GM21529 (cell line): ENCODE results near the gene KCNH5.

Experiments used
- ATAC-seq: cut with Tn5 transposase; IDR thresholded peaks from one replicate; pipeline ENCODE4 v1.9.1; 2021; ENCODE audit not compliant: unreplicated experiment

Gene KCNH5

GRCh38 chr14:62689733-62690132 is 355.5 kb downstream of the KCNH5 start:
- no peak for ATAC-seq

DNA sequence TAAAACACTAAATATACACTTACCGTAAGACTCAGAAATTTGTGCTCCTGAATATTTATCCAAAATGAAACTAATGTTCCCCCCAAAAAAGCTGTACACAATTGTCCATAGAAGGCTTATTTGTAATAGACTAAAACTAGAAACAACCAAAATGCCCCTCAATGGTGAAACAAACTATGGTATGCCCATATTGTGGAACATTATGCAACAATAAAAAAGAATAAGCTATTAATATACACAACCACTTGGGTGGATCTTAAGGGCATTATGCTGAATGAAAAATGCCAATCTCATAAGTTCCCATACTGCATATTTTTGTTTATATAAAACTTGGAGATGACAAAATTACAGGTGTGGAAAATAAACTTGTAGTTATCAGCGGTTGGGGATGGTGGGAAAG is 357.4 kb downstream of the KCNH5 start:
- no peak for ATAC-seq

GRCh38 chr14:62684376-62684775 is 360.9 kb downstream of the KCNH5 start:
- ATAC-seq, result no peak

GRCh38 chr14:62682208-62682607 is 363.1 kb downstream of the KCNH5 start:
- no peak for ATAC-seq

DNA sequence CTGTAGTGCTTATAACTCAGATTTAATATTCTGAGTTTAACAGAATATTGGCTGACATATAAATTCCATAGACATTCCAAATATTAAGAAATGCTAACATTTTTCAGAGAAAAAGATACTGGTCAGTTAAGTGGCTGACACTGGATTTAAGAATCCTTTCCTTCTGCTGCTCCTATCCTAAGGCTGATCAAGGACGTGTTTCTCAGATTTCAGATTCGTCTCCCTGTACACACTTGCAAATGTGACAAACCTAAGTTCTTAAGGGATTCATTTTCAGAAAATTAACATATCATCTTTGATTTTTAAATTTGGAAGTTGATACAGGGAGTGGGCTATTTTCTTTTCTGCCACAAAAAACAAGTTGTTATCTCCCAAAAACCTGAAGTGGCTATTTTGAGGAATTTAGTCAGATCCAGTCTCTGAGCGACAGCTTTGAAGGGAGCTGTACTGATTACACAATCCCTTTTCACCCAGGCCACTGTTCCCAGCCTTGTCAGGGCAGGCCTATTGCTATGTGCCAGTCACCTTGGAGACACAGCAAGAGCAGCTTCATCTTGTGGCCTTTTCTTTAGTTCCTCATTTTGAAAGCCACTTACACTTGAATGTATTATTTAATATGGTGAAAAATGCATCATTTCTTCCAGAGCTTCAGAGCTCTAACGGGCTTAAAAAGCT is 370.6 kb downstream of the KCNH5 start:
- ATAC-seq, result no peak

GRCh38 chr14:62673014-62673755 is 372.1 kb downstream of the KCNH5 start:
- no peak for ATAC-seq

DNA sequence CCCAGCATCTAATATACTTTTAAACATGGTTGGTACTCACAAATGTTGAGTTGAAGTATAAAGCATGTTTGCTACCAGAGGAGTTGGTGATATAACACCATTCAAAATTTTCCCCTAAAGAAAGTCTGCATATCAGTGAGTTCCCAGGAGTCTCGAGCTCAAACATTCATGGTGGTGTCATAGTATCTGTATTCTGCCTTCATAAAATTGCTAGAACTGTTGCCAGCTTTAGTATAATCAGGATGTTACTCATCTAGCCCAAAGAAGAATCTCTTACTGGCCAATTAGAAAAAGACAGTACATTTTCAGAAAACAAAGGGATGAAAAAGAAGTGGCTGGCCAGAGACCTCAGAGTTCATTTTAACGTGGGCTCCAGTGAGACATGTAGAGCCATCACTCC is 374.7 kb downstream of the KCNH5 start:
- ATAC-seq, result no peak

DNA sequence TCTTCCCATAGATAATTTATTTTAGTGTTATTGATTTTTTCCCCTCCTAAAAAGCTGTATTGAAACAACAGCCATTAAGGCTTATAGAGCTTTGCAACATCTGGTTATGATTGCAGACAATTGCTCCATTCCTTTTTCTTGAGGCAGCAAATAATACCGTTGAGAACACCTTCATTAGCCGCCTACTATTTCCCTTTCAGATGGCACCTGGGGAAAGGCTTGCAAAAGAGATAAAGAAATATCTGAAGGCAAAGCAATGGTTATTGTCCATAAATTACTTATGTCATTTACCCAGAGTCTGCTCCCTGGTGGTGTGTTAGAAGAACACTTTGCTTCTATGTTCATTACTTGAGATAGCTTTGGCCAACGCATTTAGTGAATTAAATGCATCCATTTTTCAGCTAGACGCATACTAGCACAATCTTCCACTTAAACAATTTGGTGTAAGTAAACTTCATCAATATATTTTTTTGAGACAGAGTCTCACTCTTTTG is 377.8 kb downstream of the KCNH5 start:
- ATAC-seq, result no peak

DNA sequence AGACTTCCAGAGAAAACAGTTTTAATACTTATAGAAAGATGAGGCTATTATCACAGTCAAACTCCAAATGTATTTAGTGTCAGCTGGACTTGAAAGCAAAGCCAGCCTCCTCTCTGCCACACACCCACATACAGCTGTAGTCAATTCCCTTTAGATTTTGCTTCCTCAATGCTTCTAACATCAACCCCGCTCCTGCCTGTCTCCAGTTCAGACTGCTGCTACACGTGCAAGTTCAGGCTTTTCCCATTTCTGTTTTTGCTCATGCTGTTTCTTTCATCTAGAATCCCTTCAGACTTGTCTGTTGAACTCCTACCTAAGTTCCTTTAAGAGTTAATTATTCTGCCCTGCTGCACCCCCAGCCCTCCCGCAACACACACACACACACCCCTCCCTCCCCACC is 380.0 kb downstream of the KCNH5 start:
- no peak for ATAC-seq

DNA sequence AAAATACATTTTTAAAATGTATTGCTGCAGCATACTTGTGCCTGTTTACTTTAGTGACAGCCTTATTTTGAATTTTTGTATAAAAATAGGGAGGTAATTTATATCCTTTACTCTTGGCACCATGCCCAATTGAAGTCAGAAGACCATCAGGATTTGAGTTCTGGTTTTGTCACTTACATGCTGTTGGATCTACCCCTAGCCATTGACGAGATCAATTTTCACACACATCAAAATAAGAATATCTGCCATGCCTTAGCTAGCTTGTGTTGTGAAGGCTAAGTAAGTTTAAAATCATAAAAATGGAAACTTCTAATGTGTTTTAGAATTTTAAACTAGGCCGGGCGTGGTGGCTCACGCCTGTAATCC is 381.8 kb downstream of the KCNH5 start:
- no peak for ATAC-seq

- no peak for ATAC-seq
These were observed 382.3 kb downstream of the KCNH5 start for GRCh38 chr14:62662811-62663455.

DNA sequence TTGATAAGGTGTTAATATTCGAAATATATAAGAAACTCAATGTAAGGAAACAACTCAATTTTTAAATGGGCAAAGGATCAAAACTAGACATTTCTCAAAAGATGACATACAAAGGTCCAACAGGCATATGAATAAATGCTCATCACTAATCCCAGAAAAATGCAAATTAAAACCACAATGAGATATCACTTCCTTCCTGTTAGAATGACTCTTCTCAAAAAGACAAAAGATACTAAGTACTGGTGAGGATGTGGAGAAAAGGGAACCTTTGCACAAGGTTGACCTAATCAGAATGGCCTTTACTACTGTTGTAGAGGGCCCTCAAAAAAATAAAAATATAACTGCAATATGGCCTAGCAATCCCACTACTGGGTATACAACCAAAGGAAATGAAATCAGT is 383.4 kb downstream of the KCNH5 start:
- no peak for ATAC-seq

DNA sequence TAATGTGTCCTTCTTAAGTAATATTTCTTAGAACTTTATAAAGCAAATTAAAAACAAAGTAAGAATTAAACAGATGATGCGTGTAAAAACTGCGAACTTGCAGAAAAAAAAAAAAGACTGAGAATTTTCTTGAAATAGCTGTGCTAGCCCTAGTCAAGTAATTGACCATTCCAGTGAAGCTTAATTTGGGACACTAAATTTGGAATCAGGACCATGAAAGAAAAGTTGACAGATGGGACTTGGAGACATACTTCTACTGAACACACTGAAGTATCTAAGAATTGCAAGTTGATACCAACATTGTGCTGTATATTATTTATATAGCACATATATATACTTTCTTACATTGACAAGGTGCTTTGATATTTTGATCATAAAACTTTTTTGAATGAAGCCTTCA is 386.6 kb downstream of the KCNH5 start:
- ATAC-seq, result no peak

DNA sequence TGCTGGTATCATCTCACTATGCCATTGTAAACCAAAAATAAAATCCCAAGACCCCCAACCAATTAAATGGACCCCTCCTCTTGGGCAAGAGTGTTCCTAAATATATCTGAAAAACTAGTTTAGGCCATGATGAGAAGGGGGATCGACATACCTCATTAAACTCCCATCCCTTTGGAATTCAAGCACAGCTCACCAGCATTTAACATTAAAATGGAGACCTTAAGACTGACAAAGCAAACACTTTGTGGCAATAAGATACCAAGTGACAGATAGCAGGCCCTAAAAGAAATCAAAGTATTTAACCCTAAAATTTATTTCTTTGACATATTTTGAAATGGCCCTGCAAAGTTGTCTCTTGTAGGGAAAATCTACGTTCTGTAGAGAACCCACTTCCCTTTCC is 387.9 kb downstream of the KCNH5 start:
- no peak for ATAC-seq

DNA sequence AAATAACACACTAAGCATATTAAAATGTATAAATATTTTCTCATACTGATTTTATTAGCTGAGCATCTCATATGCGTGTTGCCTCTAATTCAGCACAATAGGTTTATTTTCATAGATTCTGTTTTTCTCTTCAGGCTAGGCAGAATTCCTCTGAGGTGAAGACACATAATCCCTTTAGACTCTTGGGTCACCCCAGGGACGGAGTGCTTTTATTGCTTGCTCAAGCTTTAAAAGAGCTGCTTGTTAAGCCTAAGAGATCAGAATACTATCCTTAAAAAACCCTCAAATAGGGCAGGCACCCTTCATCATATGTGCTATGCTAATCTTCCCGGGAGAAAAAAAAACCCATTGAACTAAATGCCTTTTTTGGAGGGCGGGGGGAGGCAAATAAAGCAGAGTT is 390.1 kb downstream of the KCNH5 start:
- no peak for ATAC-seq

DNA sequence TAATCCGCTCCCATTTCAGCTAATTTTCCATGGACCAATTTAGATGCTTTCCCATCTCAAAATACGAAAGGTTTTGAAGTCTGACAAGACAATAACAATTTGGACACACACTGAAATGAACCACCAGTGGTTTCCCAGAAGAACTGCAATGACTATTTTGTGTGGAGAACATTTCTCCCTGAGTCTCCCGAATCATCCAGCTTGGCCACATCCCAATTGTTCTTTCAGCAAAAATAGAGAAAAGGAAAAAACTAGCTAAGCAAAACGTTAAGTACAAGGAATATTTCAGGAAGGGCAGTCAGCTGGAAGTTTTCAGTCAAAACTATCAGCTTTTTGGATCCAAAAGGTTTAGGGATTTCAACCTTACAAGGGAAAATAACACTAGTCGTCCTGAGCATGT is 390.6 kb downstream of the KCNH5 start:
- ATAC-seq, result no peak
